Fibroblast of the aortic adventitia (primary cell): ENCODE measurements around the gene SAMHD1. TPM values are rescaled to one million over a fixed set of nuclear protein-coding genes. Genes with fewer than 3 reads are reported as not detected.

Experiments used
- DNase-seq: peaks from one replicate; pipeline ENCODE4 v3.0.0-alpha.2; 2010; ENCODE audit warnings: low read depth
- H3K4me3 ChIP-seq: 2 replicates; pipeline ENCODE4 v1.5.1; 2011; ENCODE audit warnings: low read depth, mild to moderate bottlenecking, control low read depth, low read length, moderate library complexity
- CTCF ChIP-seq: IDR thresholded peaks from 2 replicates; pipeline ENCODE4 v1.5.1; 2011; ENCODE audit warnings: mild to moderate bottlenecking, low read length, control low read depth, inconsistent platforms; ENCODE audit not compliant: insufficient read depth
- total RNA-seq: library from RNA; depleted of rRNA; stranded (reverse); fragments of >200 nt; gene quantifications from 2 replicates; pipeline ENCODE4 v1.2.3, GENCODE V29; 2012; ENCODE audit warnings: low replicate concordance

The SAMHD1 gene
- total RNA-seq, 1 donor, result 32.7 TPM

- H3K4me3 ChIP-seq, result no peak overlapping the region
- DNase-seq, result peak; percentile 57
- TF ChIP-seq CTCF, result no peak
These were observed 37.0 kb upstream of the SAMHD1 start for GRCh38 chr20:36988494-36988966.

- H3K4me3 ChIP-seq, result no peak overlapping the region
- DNase-seq, result no peak
- no peak for TF ChIP-seq CTCF
These were observed 32.7 kb upstream of the SAMHD1 start for GRCh38 chr20:36984257-36984638.

DNA sequence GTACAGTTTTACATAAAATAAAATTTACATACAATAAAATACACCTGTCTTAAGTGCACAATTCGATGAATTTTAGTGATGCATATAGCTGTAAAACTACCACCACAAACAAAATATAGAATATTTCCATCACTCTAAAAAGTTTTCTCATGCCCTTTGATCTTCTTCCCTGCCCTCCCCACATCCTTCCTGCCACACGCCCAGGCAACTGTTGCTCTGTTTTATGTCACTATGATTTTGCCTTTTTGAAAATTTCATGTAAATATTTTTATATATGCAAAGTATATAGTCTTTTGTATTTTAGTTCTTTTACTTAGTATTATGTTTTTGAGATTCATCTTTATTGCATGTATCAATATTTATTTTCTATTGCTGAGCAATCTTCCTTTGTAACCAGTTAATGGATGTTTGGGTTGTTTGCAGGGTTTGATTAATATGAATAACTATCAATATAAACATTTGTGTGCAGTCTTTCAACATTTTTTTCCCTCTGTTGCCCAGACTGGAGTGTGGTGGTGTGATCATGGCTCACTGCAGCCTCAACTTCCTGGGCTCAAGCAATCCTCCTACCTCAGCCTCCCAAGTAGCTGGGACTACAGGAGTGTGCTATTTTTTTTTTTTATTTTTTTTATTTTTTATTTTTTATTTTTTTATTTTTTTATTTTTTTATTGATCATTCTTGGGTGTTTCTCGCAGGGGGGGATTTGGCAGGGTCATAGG lies 23.8 kb upstream of the SAMHD1 start:
- TF ChIP-seq CTCF, result no peak
- H3K4me3 ChIP-seq, result no peak overlapping the region
- DNase-seq, result no peak

GRCh38 chr20:36974660-36975059 lies 23.2 kb upstream of the SAMHD1 start:
- no peak overlapping the region for H3K4me3 ChIP-seq
- no peak for DNase-seq
- no peak for TF ChIP-seq CTCF

- DNase-seq, result no peak
- TF ChIP-seq CTCF, result no peak
These were observed 19.6 kb upstream of the SAMHD1 start for GRCh38 chr20:36971103-36971502.

GRCh38 chr20:36969478-36970186 lies 18.1 kb upstream of the SAMHD1 start:
- no peak for TF ChIP-seq CTCF
- H3K4me3 ChIP-seq, result no peak overlapping the region
- DNase-seq, result no peak

More at GRCh38 chr20:36971103-36971502, 19.6 kb upstream of the SAMHD1 start:
- H3K4me3 ChIP-seq, result no peak overlapping the region

DNA sequence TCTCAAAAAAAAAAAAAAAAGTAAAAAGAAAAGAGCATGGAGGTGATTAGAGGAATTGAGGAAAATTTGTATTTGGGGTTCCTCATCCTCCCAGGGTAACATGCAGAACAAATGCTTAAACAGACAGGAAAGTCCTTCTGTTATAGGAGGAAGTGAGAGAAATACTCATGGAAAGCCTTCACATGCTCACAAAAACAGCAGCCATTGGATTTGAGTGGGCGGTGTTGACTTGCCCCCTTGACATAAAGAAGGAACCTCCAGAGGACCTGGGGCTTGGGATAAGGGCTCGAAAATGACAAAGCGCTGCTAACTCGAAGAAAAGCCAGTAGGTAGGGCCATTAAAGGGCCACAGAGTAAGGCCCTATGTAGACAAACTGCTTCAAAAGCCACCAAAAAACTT lies 17.5 kb upstream of the SAMHD1 start:
- DNase-seq, result no peak
- H3K4me3 ChIP-seq, result no peak overlapping the region
- no peak for TF ChIP-seq CTCF
